SK-N-SH (cell line): ENCODE data around the gene KCNJ16.

Experiments
- EP300 ChIP-seq, 2 experiments: IDR thresholded peaks; 2 replicates each; pipeline versions ENCODE4 v1.4.0 to v1.6.1; 2012; ENCODE audit warnings: borderline replicate concordance in 1 of 2, low read depth in 1 of 2, low read length in 1 of 2
- FOXM1 ChIP-seq: IDR thresholded peaks from 2 replicates; pipeline ENCODE4 v1.4.0; 2012; ENCODE audit warnings: low read depth, mild to moderate bottlenecking
- JUND ChIP-seq: IDR thresholded peaks from 2 replicates; pipeline ENCODE4 v1.4.0; 2012
- MXI1 ChIP-seq: IDR thresholded peaks from 2 replicates; pipeline ENCODE4 v1.6.1; 2012; ENCODE audit warnings: mild to moderate bottlenecking, low read depth, low read length, improper control_type of control experiment
- SIN3A ChIP-seq: IDR thresholded peaks from 2 replicates; pipeline ENCODE4 v1.6.1; 2012; ENCODE audit warnings: low read depth, mild to moderate bottlenecking, low read length, moderate library complexity, borderline replicate concordance
- TF ChIP-seq, protein P1 (sequence below): fragments of 200-600 bp; sonication (generic); IDR thresholded peaks from 2 replicates; pipeline ENCODE4 v1.6.1; 2017; ENCODE audit warnings: antibody characterized with exemption, mild to moderate bottlenecking, moderate library complexity
- TF ChIP-seq, protein P2 (sequence below): IDR thresholded peaks from 2 replicates; pipeline ENCODE4 v1.4.0; 2012; ENCODE audit warnings: low read depth

DNA sequence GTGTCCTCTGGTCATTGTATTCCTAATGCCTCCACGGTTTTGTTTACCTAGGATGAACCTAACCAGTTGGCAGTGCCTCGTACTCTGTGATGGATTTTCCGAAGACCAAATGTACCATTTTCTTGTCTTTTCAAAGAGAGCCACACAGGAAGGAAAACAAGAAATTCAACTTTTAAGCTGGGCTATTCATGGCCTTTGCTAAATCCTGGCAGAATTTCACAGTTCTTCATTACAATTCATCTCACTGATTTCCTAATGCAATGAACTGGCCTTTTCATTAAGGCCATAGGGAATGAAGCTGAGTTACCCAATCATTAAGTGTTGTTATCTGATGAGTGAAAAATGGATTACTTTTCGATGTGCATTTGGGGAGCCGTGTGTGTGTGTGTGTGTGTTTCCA, 7.9 kb upstream of the KCNJ16 start:
- TF ChIP-seq JUND = no peak
- no peak for TF ChIP-seq EP300 (IDR thresholded peaks at IDR 0.05; ENCODE audit: borderline replicate concordance in 1 of 2, low read depth in 1 of 2, low read length in 1 of 2)
- TF ChIP-seq, protein P1, sequence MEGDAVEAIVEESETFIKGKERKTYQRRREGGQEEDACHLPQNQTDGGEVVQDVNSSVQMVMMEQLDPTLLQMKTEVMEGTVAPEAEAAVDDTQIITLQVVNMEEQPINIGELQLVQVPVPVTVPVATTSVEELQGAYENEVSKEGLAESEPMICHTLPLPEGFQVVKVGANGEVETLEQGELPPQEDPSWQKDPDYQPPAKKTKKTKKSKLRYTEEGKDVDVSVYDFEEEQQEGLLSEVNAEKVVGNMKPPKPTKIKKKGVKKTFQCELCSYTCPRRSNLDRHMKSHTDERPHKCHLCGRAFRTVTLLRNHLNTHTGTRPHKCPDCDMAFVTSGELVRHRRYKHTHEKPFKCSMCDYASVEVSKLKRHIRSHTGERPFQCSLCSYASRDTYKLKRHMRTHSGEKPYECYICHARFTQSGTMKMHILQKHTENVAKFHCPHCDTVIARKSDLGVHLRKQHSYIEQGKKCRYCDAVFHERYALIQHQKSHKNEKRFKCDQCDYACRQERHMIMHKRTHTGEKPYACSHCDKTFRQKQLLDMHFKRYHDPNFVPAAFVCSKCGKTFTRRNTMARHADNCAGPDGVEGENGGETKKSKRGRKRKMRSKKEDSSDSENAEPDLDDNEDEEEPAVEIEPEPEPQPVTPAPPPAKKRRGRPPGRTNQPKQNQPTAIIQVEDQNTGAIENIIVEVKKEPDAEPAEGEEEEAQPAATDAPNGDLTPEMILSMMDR = no peak
- TF ChIP-seq SIN3A = no peak
- TF ChIP-seq MXI1 = no peak
- TF ChIP-seq, protein P2, sequence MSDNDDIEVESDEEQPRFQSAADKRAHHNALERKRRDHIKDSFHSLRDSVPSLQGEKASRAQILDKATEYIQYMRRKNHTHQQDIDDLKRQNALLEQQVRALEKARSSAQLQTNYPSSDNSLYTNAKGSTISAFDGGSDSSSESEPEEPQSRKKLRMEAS = no peak
- TF ChIP-seq FOXM1 = no peak
